Fibroblast of pulmonary artery (primary cell): ENCODE measurements around the gene ZNF444.
"Not testable (repeated sequence)": the region's sequence is repeated elsewhere in the genome, so short reads cannot be mapped to it uniquely, and the experiment has no call there.

ENCODE experiments used
- DNase-seq: peaks from one replicate; pipeline ENCODE4 v3.0.0-alpha.2; 2010; ENCODE audit warnings: low read depth
- H3K4me3 ChIP-seq: replicated peaks from 2 replicates; pipeline ENCODE4 v1.5.1; 2011; ENCODE audit warnings: low read depth, mild to moderate bottlenecking, control low read depth, low read length, moderate library complexity
- TF ChIP-seq, protein P1 (sequence below): IDR thresholded peaks from 2 replicates; pipeline ENCODE4 v1.5.1; 2011; ENCODE audit warnings: mild to moderate bottlenecking, control low read depth, low read length, inconsistent platforms; ENCODE audit errors: missing control alignments

ZNF444 gene

DNA sequence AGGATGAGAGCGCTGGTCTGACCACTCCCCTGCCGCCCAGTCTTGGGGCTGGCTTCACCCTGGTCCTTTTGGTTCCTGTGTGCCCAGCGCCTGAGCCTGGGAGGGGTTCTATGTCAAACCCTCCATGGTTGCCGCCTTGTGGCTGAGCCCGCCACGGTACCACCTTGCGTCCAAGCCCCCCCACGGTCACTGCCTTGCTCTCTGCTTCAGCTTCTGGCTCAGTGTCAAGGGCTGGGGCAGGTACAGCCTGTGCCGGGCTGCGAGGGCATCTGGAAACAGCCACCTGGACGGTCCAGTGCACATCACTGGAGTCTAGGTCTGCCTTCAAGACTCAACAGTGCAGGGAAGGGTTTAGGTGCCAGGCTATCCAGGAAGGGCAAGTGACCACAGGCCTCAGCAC lies 20.4 kb downstream of the ZNF444 start:
- TF ChIP-seq, protein P1, sequence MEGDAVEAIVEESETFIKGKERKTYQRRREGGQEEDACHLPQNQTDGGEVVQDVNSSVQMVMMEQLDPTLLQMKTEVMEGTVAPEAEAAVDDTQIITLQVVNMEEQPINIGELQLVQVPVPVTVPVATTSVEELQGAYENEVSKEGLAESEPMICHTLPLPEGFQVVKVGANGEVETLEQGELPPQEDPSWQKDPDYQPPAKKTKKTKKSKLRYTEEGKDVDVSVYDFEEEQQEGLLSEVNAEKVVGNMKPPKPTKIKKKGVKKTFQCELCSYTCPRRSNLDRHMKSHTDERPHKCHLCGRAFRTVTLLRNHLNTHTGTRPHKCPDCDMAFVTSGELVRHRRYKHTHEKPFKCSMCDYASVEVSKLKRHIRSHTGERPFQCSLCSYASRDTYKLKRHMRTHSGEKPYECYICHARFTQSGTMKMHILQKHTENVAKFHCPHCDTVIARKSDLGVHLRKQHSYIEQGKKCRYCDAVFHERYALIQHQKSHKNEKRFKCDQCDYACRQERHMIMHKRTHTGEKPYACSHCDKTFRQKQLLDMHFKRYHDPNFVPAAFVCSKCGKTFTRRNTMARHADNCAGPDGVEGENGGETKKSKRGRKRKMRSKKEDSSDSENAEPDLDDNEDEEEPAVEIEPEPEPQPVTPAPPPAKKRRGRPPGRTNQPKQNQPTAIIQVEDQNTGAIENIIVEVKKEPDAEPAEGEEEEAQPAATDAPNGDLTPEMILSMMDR, result no peak
- DNase-seq, result no peak

DNA sequence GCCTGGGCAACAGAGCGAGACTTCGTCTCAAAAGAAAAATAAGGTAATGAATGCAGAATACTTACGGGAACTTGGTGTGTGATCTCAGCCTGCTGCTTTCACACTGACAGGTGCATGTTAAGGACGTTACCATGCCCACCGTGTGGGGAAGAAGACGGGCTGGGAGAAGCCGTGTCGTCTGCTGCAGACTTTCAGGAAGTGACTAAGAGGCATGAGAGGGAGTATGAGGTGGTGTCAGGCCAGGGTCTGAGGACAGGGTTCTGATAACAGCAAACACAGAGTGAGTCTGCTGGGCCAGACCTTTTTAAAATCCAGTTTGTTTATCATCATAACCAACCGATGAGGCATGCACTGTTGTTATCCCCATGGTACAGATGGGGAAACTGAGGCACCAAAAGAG lies 21.2 kb downstream of the ZNF444 start:
- TF ChIP-seq, protein P1, result no peak
- DNase-seq, result peak; percentile 52
- H3K4me3 ChIP-seq, result no peak overlapping the region

More for the DNA sequence above, 20.4 kb downstream of the ZNF444 start:
- no peak overlapping the region for H3K4me3 ChIP-seq

DNA sequence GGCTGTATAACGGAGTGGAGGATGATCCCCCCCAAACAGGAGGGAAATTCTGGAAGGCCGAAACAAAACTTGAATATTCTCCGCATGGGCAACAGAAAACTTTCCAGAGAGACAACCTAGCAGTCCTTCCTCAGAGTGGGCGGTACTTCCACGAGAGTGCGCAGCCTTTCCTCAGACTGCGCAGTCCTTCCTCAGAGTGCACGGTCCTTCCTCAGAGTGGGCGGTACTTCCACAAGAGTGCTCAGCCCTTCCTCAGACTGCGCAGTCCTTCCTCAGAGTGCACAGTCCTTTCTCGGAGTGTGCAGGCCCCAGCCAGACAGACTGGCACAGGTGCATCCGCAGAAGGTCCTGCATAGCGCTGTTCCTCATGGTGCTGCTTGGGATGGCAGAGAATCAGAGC lies 22.0 kb downstream of the ZNF444 start:
- H3K4me3 ChIP-seq, result no peak overlapping the region

DNA sequence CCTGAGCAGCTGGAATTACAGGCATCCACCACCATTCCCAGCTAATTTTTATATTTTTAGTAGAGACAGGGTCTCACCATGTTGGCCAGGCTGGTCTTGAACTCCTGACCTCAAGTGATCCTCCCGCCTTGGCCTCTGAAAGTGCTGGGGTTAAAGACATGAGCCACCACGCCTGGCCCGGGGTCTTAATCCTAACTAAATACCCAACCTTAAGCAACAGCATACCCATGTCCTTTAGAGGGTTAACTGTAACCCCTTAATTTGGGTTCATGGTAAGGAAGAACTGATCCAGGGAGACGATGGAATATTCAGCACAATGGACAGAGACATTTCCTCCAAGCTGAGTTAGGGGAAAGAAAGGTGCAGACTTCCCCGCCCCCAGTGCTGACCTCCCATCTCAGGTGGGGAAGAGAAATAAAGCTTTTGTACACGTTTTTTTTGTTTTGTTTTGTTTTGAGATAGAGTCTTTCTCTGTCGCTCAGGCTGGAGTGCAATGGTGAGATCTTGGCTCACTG lies 26.0 kb downstream of the ZNF444 start:
- DNase-seq, result peak; percentile 34
- no peak overlapping the region for H3K4me3 ChIP-seq
- TF ChIP-seq, protein P1, result no peak

More for the DNA sequence above, 22.0 kb downstream of the ZNF444 start:
- DNase-seq, result no peak
- TF ChIP-seq, protein P1, result no peak

DNA sequence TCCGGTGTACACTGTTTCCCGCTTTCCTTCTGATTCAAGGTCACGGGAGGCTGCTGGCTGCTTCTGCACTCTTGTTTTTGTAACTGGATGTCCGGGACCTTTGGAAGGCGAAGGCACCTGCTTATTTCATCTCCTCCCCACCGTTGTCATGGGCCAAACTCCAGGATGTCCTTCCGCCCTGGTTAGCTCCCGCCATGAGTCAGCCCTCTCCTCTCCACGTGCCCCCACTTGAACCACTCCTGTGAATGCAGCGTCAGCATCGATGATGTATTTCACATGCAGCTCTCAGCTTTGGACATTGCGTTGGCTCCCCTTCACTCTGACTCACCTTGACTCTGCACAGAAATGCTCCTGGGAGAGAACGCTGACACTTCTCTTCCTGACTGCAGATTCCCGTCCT lies 29.2 kb downstream of the ZNF444 start:
- no peak overlapping the region for H3K4me3 ChIP-seq
- DNase-seq, result peak; percentile 22
- TF ChIP-seq, protein P1, result no peak

DNA sequence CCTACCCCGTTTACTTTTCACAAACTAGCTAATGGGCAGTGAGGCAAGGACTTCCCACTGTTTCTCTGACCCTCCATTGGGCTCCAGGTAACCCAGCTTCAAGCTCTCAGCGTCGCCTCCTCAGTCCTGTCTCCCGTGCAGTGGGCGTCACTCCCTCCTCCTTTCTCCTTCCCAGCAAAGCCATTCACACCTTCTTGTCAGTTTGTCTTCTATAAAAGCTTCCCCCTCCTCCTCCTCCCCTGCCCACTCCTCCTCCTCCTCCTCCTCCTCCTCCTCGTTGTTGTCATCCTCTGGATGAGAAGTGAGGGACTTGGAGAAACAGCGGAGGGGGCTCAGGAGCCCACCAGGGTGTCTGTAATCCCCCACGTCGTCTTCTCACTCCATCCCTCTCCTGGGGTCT lies 33.0 kb downstream of the ZNF444 start:
- no peak for DNase-seq
- H3K4me3 ChIP-seq, result no peak overlapping the region
- TF ChIP-seq, protein P1, result no peak

DNA sequence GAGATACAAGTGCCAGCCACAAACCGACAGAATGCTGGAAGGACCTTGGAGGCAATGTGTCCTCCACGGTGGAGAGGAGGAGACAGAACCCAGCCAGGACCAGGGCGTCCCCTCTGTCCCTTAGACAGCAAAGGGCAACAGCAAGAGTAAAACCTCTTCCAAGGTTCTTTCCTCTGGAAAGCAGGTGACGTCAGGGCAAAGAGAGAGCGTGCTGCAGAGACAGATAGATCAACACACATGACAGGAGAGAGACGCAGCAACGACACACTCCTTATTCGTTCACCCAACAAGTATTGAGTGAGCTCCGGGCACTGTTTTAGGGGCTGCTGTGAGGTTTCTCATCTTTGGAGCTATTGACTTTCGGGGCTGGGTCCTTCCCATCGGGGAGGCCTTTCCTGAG lies 33.5 kb downstream of the ZNF444 start:
- no peak for DNase-seq
- TF ChIP-seq, protein P1, result no peak
- H3K4me3 ChIP-seq, result no peak overlapping the region

DNA sequence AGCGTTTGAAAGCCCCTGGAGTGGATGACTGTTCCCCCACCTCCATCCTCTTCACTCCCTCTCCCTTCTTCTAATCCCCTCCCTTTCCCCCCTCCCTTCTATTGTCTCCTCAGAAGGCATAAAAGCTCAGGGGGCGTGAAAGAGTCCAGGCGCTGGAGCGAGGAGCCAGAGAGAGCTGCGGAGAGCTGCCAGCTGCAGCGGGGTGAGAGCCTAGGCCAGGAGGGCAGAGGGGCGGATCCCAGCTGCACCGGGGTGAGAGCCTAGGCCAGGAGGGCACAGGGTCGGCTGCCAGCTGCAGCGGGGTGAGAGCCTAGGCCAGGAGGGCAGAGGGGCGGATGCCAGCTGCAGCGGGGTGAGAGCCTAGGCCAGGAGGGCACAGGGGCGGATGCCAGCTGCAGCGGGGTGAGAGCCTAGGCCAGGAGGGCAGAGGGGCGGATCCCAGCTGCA lies 34.8 kb downstream of the ZNF444 start, which contains the start of gene GALP:
TSS of gene GALP (plus strand) at position 148 of the 447 bp plus-strand sequence. CDS start 1,101 bp downstream, outside the sequence.
- not testable (repeated sequence) for H3K4me3 ChIP-seq, DNase-seq

DNA sequence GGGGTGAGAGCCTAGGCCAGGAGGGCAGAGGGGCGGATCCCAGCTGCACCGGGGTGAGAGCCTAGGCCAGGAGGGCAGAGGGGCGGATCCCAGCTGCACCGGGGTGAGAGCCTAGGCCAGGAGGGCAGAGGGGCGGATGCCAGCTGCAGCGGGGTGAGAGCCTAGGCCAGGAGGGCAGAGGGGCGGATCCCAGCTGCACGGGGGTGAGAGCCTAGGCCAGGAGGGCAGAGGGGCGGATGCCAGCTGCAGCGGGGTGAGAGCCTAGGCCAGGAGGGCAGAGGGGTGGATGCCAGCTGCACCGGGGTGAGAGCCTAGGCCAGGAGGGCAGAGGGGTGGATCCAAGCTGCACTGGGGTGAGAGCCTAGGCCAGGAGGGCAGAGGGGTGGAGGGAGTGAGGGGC lies 35.2 kb downstream of the ZNF444 start:
- not testable (repeated sequence) for DNase-seq, H3K4me3 ChIP-seq
